IPS-15b (cell line): ENCODE data around the gene PPP4R4.
"Not testable (repeated sequence)": the region's sequence is repeated elsewhere in the genome, so short reads cannot be mapped to it uniquely, and the experiment has no call there.

Source experiments
- H3K27me3 ChIP-seq: one replicate; pipeline ENCODE4 v1.6.1; 2013; ENCODE audit warnings: low read length; ENCODE audit not compliant: control insufficient read depth, insufficient read depth
- H3K36me3 ChIP-seq: one replicate; pipeline ENCODE4 v1.6.1; 2013; ENCODE audit warnings: low read length; ENCODE audit not compliant: control insufficient read depth, insufficient read depth
- H3K4me1 ChIP-seq: one replicate; pipeline ENCODE4 v1.6.1; 2013; ENCODE audit warnings: mild to moderate bottlenecking, low read length; ENCODE audit not compliant: control insufficient read depth, insufficient read depth
- H3K4me3 ChIP-seq: one replicate; pipeline ENCODE4 v1.5.1; 2013; ENCODE audit warnings: low read depth, low read length
- H3K9ac ChIP-seq: one replicate; pipeline ENCODE4 v1.6.1; 2013; ENCODE audit warnings: low read depth, mild to moderate bottlenecking, low read length
- H3K9me3 ChIP-seq: one replicate; pipeline ENCODE4 v1.6.1; 2013; ENCODE audit warnings: mild to moderate bottlenecking, low read length; ENCODE audit not compliant: control insufficient read depth, insufficient read depth

The PPP4R4 gene

GRCh38 chr14:94196057-94196456 is 21.9 kb downstream of the PPP4R4 start:
- no peaks in the 10 kb centered on the region for H3K4me1 ChIP-seq
- H3K9me3 ChIP-seq = no peaks in the 10 kb centered on the region
- H3K9ac ChIP-seq = no peak overlapping the region
- H3K27me3 ChIP-seq = no peaks in the 10 kb centered on the region
- H3K4me3 ChIP-seq = no peak overlapping the region
- no peaks in the 10 kb centered on the region for H3K36me3 ChIP-seq

GRCh38 chr14:94203473-94204210 is 29.5 kb downstream of the PPP4R4 start:
- Histone ChIP-seq H3K9ac (no peak overlapping the region), H3K36me3 (no peaks in the 10 kb centered on the region), H3K4me3 (no peak overlapping the region), H3K9me3 (no peaks in the 10 kb centered on the region), H3K4me1 (no peaks in the 10 kb centered on the region), H3K27me3 (no peaks in the 10 kb centered on the region)

GRCh38 chr14:94213021-94213420 is 38.9 kb downstream of the PPP4R4 start:
- Histone ChIP-seq H3K4me1 (no peaks in the 10 kb centered on the region), H3K36me3 (no peaks in the 10 kb centered on the region), H3K9me3 (no peaks in the 10 kb centered on the region), H3K27me3 (no peaks in the 10 kb centered on the region), H3K9ac (no peak overlapping the region), H3K4me3 (no peak overlapping the region)

GRCh38 chr14:94213741-94214140 is 39.6 kb downstream of the PPP4R4 start:
- Histone ChIP-seq H3K27me3 (no peaks in the 10 kb centered on the region), H3K36me3 (no peaks in the 10 kb centered on the region), H3K4me3 (no peak overlapping the region), H3K9me3 (no peaks in the 10 kb centered on the region), H3K9ac (no peak overlapping the region), H3K4me1 (no peaks in the 10 kb centered on the region)

- Histone ChIP-seq H3K9me3 (no peaks in the 10 kb centered on the region), H3K4me1 (no peaks in the 10 kb centered on the region), H3K4me3 (no peak overlapping the region), H3K27me3 (no peaks in the 10 kb centered on the region), H3K36me3 (no peaks in the 10 kb centered on the region), H3K9ac (no peak overlapping the region)
Measured at GRCh38 chr14:94217116-94217515, 43.0 kb downstream of the PPP4R4 start.

GRCh38 chr14:94218198-94218886 is 44.2 kb downstream of the PPP4R4 start:
- H3K4me1 ChIP-seq, H3K4me3 ChIP-seq, H3K9ac ChIP-seq, H3K27me3 ChIP-seq, H3K36me3 ChIP-seq, H3K9me3 ChIP-seq: not testable (repeated sequence)

GRCh38 chr14:94224040-94224439 is 49.9 kb downstream of the PPP4R4 start:
- Histone ChIP-seq H3K27me3 (no peaks in the 10 kb centered on the region), H3K36me3 (no peaks in the 10 kb centered on the region), H3K9ac (no peak overlapping the region), H3K9me3 (no peaks in the 10 kb centered on the region), H3K4me1 (no peaks in the 10 kb centered on the region), H3K4me3 (no peak overlapping the region)

GRCh38 chr14:94225460-94226378 is 51.6 kb downstream of the PPP4R4 start:
- H3K36me3 ChIP-seq = no peaks in the 10 kb centered on the region
- no peaks in the 10 kb centered on the region for H3K27me3 ChIP-seq
- no peak overlapping the region for H3K4me3 ChIP-seq
- no peak overlapping the region for H3K9ac ChIP-seq
- H3K4me1 ChIP-seq = no peaks in the 10 kb centered on the region
- no peaks in the 10 kb centered on the region for H3K9me3 ChIP-seq

GRCh38 chr14:94227029-94227428 is 52.9 kb downstream of the PPP4R4 start:
- no peaks in the 10 kb centered on the region for H3K36me3 ChIP-seq

GRCh38 chr14:94237046-94237445 is 62.9 kb downstream of the PPP4R4 start:
- Histone ChIP-seq H3K4me3 (no peak overlapping the region), H3K27me3 (no peaks in the 10 kb centered on the region), H3K36me3 (no peaks in the 10 kb centered on the region), H3K4me1 (no peaks in the 10 kb centered on the region), H3K9me3 (no peaks in the 10 kb centered on the region), H3K9ac (no peak overlapping the region)

More at GRCh38 chr14:94227029-94227428, 52.9 kb downstream of the PPP4R4 start:
- Histone ChIP-seq H3K9me3 (no peaks in the 10 kb centered on the region), H3K4me3 (no peak overlapping the region), H3K27me3 (no peaks in the 10 kb centered on the region), H3K4me1 (no peaks in the 10 kb centered on the region), H3K9ac (no peak overlapping the region)

- Histone ChIP-seq H3K4me1 (no peaks in the 10 kb centered on the region), H3K4me3 (no peak overlapping the region), H3K36me3 (no peaks in the 10 kb centered on the region), H3K27me3 (no peaks in the 10 kb centered on the region), H3K9me3 (no peaks in the 10 kb centered on the region), H3K9ac (no peak overlapping the region)
Measured at GRCh38 chr14:94237983-94238382, 63.9 kb downstream of the PPP4R4 start.
